Retinal pigment epithelial cell (primary cell): ENCODE measurements around the gene TICAM1.
"Not testable (repeated sequence)": the region's sequence is repeated elsewhere in the genome, so short reads cannot be mapped to it uniquely, and the experiment has no call there.

Experiments
- DNase-seq: peaks from one replicate; pipeline ENCODE4 v3.0.0-alpha.2; 2010; ENCODE audit warnings: low read depth
- H3K4me3 ChIP-seq: 2 replicates; pipeline ENCODE4 v1.5.1; 2011; ENCODE audit warnings: mild to moderate bottlenecking, low read length, control low read depth, moderate library complexity
- CTCF ChIP-seq: conservative IDR thresholded peaks from 2 replicates; pipeline ENCODE4 v1.5.1; 2011; ENCODE audit warnings: low read depth, low read length, control low read depth, inconsistent platforms

The TICAM1 gene

GRCh38 chr19:4811328-4812131, 20.0 kb downstream of the TICAM1 start:
- no peak for DNase-seq
- H3K4me3 ChIP-seq = no peak overlapping the region
- TF ChIP-seq CTCF = peak; percentile 88

GRCh38 chr19:4807188-4807587, 24.3 kb downstream of the TICAM1 start:
- no peak for DNase-seq
- no peak overlapping the region for H3K4me3 ChIP-seq
- TF ChIP-seq CTCF = no peak

GRCh38 chr19:4806384-4806783, 25.1 kb downstream of the TICAM1 start:
- TF ChIP-seq CTCF = no peak
- no peak overlapping the region for H3K4me3 ChIP-seq
- no peak for DNase-seq

- H3K4me3 ChIP-seq = not testable (repeated sequence)
Observed at GRCh38 chr19:4805140-4805539, 26.4 kb downstream of the TICAM1 start.

GRCh38 chr19:4803736-4804695, 27.5 kb downstream of the TICAM1 start:
- DNase-seq = no peak
- peak; percentile 83 for TF ChIP-seq CTCF
- no peak overlapping the region for H3K4me3 ChIP-seq

More at GRCh38 chr19:4805140-4805539, 26.4 kb downstream of the TICAM1 start:
- not testable (repeated sequence) for DNase-seq

- no peak for TF ChIP-seq CTCF
- no peak for DNase-seq
Observed at GRCh38 chr19:4802711-4803110, 28.8 kb downstream of the TICAM1 start.

GRCh38 chr19:4801085-4801619, 30.4 kb downstream of the TICAM1 start:
- no peak overlapping the region for H3K4me3 ChIP-seq
- DNase-seq = no peak
- no peak for TF ChIP-seq CTCF

More at GRCh38 chr19:4802711-4803110, 28.8 kb downstream of the TICAM1 start:
- H3K4me3 ChIP-seq = no peak overlapping the region
